ENCODE results near the gene CEMP1.

Gene CEMP1

DNA sequence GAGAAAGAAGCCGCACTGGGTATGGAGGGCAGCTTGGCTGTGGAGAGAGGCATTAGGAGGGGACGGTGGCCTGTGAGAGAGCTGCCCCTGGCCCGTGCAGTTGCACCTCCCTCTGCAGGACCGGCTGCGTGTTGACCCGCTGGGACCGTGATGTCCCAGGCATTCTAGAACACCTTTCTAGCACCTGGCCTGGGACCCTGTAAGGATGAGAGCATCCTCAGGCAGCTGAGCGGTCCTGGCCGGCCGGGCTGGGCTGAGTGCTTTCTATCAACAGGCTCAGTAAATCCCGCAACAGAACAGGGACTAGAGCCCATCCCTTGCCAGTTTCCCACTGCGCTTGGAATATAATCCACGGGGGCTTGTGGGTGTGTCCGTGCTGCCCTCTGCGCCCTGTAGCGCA lies 41.6 kb downstream of the CEMP1 start:
- Histone ChIP-seq H3K4me3 (ENCODE audit: low read length in 2 of 2) (no peak overlapping the region), H3K4me1 (ENCODE audit: control insufficient read depth, insufficient read depth, low read length) (peaks cover 16% of the 10 kb centered on the region), H3K27ac (ENCODE audit: low read length) (no peak overlapping the region), H3K36me3 (ENCODE audit: control insufficient read depth in 2 of 2, insufficient read depth in 2 of 2, low read length in 2 of 2) (peaks cover 0 to 4% of the 10 kb centered on the region in 2 donors), H3K27me3 (ENCODE audit: control insufficient read depth in 1 of 2, insufficient read depth in 2 of 2, low read length in 2 of 2) (no peaks in the 10 kb centered on the region), H3K9ac (ENCODE audit: low read length in 2 of 2) (no peak overlapping the region), H3K9me3 (ENCODE audit: control insufficient read depth in 2 of 2, low read length in 2 of 2) (no peaks in the 10 kb centered on the region)

- H3K27ac ChIP-seq (ENCODE audit: low read length) = no peak overlapping the region
- peaks cover 31% of the 10 kb centered on the region for H3K4me1 ChIP-seq (ENCODE audit: control insufficient read depth, insufficient read depth, low read length)
- H3K9ac ChIP-seq (ENCODE audit: low read length in 2 of 2) = no peak overlapping the region
These were observed 43.2 kb downstream of the CEMP1 start for GRCh38 chr16:2487903-2488531.

DNA sequence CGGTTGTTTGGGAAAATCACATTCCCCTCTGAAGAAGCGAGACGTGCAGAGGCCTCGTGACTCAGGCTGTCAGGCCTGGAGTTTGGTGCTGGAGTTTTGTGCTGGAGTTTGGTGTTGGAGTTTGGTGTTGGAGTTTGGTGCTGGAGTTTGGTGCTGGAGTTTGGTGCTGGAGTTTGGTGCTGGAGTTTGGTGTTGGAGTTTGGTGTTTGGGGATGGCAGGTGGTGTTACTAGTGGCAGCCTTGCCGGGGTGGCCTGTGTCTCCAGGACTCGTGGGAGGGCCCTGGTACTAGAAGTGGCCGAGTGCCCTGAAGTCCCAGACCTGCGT lies 43.7 kb downstream of the CEMP1 start:
- Histone ChIP-seq H3K36me3 (ENCODE audit: control insufficient read depth in 2 of 2, insufficient read depth in 2 of 2, low read length in 2 of 2) (peaks cover 0 to 4% of the 10 kb centered on the region in 2 donors), H3K4me1 (ENCODE audit: control insufficient read depth, insufficient read depth, low read length) (peaks cover 37% of the 10 kb centered on the region), H3K4me3 (ENCODE audit: low read length in 2 of 2) (no peak overlapping the region), H3K9me3 (ENCODE audit: control insufficient read depth in 2 of 2, low read length in 2 of 2) (no peaks in the 10 kb centered on the region), H3K27me3 (ENCODE audit: control insufficient read depth in 1 of 2, insufficient read depth in 2 of 2, low read length in 2 of 2) (no peaks in the 10 kb centered on the region), H3K27ac (ENCODE audit: low read length) (no peak overlapping the region), H3K9ac (ENCODE audit: low read length in 2 of 2) (no peak overlapping the region)

More at GRCh38 chr16:2487903-2488531, 43.2 kb downstream of the CEMP1 start:
- H3K4me3 ChIP-seq (ENCODE audit: low read length in 2 of 2) = no peak overlapping the region
- H3K9me3 ChIP-seq (ENCODE audit: control insufficient read depth in 2 of 2, low read length in 2 of 2) = no peaks in the 10 kb centered on the region
- H3K36me3 ChIP-seq (ENCODE audit: control insufficient read depth in 2 of 2, insufficient read depth in 2 of 2, low read length in 2 of 2) = peaks cover 0 to 4% of the 10 kb centered on the region in 2 donors
- H3K27me3 ChIP-seq (ENCODE audit: control insufficient read depth in 1 of 2, insufficient read depth in 2 of 2, low read length in 2 of 2) = no peaks in the 10 kb centered on the region

DNA sequence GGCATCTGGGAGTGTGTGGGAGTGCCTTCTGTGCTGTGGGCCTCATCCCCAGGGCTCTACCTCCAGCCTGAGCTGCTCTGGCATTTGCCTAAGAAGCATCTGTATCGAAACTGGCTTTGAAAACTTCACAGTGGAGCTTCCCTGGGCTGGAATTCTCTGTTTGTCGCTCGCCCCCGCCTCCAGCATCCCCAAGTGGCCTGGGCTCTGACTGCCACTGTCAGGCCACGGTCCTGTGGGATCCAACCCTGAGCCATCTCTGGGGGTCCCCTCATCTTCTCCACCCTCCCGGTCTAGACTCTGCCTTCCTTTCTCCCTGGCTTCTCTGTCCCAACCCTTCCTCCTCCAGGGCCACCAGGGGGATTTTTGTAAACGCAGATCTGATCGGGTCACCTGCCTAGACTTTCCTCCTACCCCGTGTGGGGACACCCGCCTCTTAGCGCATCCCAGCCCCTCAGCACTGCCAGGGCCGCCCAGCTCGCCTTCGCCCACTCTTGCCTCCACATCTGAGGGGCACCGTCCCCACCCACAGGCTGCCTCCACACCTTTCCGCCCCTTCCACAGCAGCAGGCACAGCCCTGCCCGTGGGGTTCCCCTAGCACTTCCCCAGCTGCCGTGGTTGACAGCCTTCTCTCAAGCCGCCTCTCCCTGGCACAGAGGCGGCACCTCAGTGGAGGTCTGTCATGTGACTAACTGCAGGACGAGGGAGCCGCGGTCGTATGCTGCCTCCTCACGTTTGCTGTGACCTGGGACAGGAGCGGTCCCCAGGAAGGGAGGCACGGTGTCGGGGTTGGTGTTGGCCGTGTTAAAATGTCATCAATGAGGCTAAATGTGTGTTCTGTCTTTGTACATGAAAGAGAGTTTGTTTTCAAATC lies 44.3 kb downstream of the CEMP1 start:
- Histone ChIP-seq H3K4me3 (ENCODE audit: low read length in 2 of 2) (no peak overlapping the region), H3K27ac (ENCODE audit: low read length) (no peak overlapping the region), H3K27me3 (ENCODE audit: control insufficient read depth in 1 of 2, insufficient read depth in 2 of 2, low read length in 2 of 2) (no peaks in the 10 kb centered on the region), H3K36me3 (ENCODE audit: control insufficient read depth in 2 of 2, insufficient read depth in 2 of 2, low read length in 2 of 2) (peaks cover 0 to 4% of the 10 kb centered on the region in 2 donors), H3K4me1 (ENCODE audit: control insufficient read depth, insufficient read depth, low read length) (peaks cover 41% of the 10 kb centered on the region), H3K9ac (ENCODE audit: low read length in 2 of 2) (no peak overlapping the region), H3K9me3 (ENCODE audit: control insufficient read depth in 2 of 2, low read length in 2 of 2) (no peaks in the 10 kb centered on the region)

DNA sequence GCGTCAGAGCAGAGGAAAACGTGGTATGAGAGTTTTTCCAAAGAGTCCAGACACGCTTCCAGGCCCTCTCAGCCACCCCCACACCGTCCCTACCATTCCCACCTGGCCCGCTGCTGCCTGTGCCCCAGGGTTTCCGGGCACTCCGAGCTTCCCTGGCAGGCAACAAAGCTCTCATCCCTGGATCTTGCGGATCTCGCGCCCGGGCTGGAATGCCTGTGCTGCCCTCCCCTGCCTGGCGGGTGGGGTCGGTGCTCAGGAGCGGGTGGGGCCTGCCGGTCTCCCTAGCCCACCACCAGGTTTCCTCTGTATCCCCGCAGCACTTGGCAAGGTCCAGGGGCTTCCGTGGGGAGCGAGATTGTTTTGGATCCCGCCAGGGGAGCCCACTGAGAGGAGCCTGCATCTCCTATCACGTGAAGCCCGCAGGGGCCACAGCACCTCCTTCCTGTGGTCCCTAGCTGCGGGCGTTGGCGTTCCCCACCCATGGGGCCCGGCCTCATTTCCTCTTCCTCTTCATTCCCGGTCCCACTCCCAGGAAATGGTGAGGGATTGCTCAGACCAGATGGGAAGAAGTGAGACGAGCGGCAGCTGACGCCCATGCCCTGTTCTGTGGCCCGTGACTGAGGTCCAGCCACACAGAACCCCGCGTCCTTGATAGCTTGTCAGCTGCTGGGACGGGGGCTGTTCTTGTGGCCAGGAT lies 45.2 kb downstream of the CEMP1 start:
- H3K27ac ChIP-seq (ENCODE audit: low read length) = no peak overlapping the region
- no peaks in the 10 kb centered on the region for H3K27me3 ChIP-seq (ENCODE audit: control insufficient read depth in 1 of 2, insufficient read depth in 2 of 2, low read length in 2 of 2)

GRCh38 chr16:2484898-2485508 lies 46.2 kb downstream of the CEMP1 start:
- Histone ChIP-seq H3K36me3 (ENCODE audit: control insufficient read depth in 2 of 2, insufficient read depth in 2 of 2, low read length in 2 of 2) (no peaks in the 10 kb centered on the region), H3K27ac (ENCODE audit: low read length) (no peak overlapping the region), H3K9me3 (ENCODE audit: control insufficient read depth in 2 of 2, low read length in 2 of 2) (no peaks in the 10 kb centered on the region), H3K9ac (ENCODE audit: low read length in 2 of 2) (peak overlapping the region in 1 of 2 donors; percentile 74), H3K4me1 (ENCODE audit: control insufficient read depth, insufficient read depth, low read length) (peaks cover 41% of the 10 kb centered on the region), H3K27me3 (ENCODE audit: control insufficient read depth in 1 of 2, insufficient read depth in 2 of 2, low read length in 2 of 2) (no peaks in the 10 kb centered on the region), H3K4me3 (ENCODE audit: low read length in 2 of 2) (no peak overlapping the region)

More for the DNA sequence above, 45.2 kb downstream of the CEMP1 start:
- H3K4me3 ChIP-seq (ENCODE audit: low read length in 2 of 2) = no peak overlapping the region
- no peak overlapping the region for H3K9ac ChIP-seq (ENCODE audit: low read length in 2 of 2)
- H3K9me3 ChIP-seq (ENCODE audit: control insufficient read depth in 2 of 2, low read length in 2 of 2) = no peaks in the 10 kb centered on the region
- peaks cover 0 to 4% of the 10 kb centered on the region in 2 donors for H3K36me3 ChIP-seq (ENCODE audit: control insufficient read depth in 2 of 2, insufficient read depth in 2 of 2, low read length in 2 of 2)
- H3K4me1 ChIP-seq (ENCODE audit: control insufficient read depth, insufficient read depth, low read length) = peaks cover 41% of the 10 kb centered on the region

DNA sequence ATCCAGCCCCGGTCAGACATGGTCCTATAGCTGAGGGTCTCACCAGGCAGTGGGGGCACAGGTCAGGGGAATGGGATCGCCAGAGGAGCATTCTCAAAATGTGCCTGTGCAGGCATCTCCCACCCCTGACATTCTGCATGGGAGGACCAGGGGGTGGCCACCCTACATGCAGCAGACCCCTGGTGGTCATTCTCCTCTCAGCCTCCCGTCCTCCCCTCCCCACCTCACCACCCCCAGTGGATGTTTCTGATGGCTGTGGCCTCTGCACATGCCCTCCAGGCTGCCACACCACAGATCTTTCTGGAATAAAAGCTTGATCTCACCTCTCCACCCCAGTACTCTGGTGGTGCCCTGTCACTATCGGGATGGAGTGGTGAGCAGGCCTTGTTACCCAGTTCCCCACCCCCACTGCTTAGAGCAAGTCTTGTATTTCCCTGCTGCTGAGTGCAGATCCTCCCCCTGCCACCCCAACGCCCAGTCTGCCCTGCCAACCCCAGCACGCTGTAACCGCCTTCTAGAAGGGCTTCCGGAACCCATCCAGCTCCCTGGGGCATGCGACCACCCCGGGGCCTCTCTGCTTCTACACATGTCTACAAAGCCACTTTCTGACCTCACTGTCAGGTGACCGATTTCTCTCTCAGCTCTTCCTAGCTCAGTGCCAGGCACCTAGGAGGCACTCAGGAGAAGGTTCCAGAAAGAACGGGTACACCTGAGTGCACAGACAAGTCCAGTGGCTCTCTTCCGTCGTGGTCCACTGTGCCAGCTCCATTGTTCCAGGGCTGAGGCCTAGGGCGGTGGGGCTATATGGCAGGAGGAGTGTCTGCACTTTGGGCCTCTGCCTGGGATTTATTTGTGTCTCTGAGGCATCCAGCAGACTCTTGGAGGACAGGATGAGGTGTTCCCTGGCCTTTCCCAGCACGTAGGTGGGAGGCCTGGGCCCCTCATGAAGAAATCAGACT lies 47.0 kb downstream of the CEMP1 start:
- peaks cover 41% of the 10 kb centered on the region for H3K4me1 ChIP-seq (ENCODE audit: control insufficient read depth, insufficient read depth, low read length)
- peak overlapping the region; percentile 88 for H3K27ac ChIP-seq (ENCODE audit: low read length)
- peak overlapping the region; percentile 74 to 80 for H3K9ac ChIP-seq (ENCODE audit: low read length in 2 of 2)

DNA sequence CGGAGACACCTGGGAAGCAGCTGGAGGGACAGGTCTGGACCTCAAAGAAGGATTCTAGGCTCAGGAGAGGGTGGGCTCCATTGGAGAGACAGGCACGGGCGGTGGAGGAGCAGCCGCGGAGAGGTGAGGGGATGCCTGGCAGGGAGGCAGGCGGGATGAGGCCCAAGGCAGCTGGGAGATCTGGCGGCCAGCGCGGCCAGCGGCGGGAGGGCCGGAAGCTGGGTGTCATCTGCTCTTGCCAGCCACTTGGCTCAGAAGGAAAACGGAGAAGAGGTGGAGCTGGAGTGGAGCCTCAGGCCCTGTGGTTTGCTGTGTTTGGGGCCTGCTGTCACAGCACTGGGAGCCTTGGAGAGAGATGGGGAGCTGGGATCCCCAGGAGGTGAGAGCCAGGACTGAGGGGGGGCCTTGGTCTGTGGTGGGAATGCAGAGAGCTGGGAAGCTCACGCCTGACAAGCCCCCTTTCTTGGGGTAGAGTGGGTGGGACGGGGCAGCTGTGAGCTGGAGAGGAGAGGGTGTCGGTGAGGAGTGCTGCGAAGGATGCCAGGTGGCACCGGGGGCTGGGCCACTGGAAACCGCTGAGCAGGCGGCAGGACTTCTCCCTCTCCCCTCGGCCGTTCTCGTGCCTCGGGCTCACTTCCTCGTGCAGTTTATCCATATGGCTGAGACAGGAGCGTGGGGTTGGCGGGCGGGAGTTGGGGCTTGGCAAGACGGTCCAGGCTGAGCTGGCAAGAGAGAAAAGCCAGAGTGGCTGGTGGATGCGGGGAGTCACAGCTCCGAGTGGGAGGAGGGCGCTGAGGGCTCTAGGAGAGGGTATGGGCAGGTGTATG lies 48.3 kb downstream of the CEMP1 start:
- no peaks in the 10 kb centered on the region for H3K36me3 ChIP-seq (ENCODE audit: control insufficient read depth in 2 of 2, insufficient read depth in 2 of 2, low read length in 2 of 2)
- H3K4me1 ChIP-seq (ENCODE audit: control insufficient read depth, insufficient read depth, low read length) = peaks cover 43% of the 10 kb centered on the region
- H3K27ac ChIP-seq (ENCODE audit: low read length) = peak overlapping the region; percentile 88
- no peaks in the 10 kb centered on the region for H3K9me3 ChIP-seq (ENCODE audit: control insufficient read depth in 2 of 2, low read length in 2 of 2)
- peak overlapping the region; percentile 74 to 80 for H3K9ac ChIP-seq (ENCODE audit: low read length in 2 of 2)
- H3K4me3 ChIP-seq (ENCODE audit: low read length in 2 of 2) = peak overlapping the region; percentile 62 to 71
- H3K27me3 ChIP-seq (ENCODE audit: control insufficient read depth in 1 of 2, insufficient read depth in 2 of 2, low read length in 2 of 2) = no peaks in the 10 kb centered on the region

More for the DNA sequence above, 47.0 kb downstream of the CEMP1 start:
- no peaks in the 10 kb centered on the region for H3K36me3 ChIP-seq (ENCODE audit: control insufficient read depth in 2 of 2, insufficient read depth in 2 of 2, low read length in 2 of 2)
- no peaks in the 10 kb centered on the region for H3K27me3 ChIP-seq (ENCODE audit: control insufficient read depth in 1 of 2, insufficient read depth in 2 of 2, low read length in 2 of 2)
- H3K4me3 ChIP-seq (ENCODE audit: low read length in 2 of 2) = peak overlapping the region in 1 of 2 donors; percentile 71
- H3K9me3 ChIP-seq (ENCODE audit: control insufficient read depth in 2 of 2, low read length in 2 of 2) = no peaks in the 10 kb centered on the region

- Histone ChIP-seq H3K27ac (ENCODE audit: low read length) (peak overlapping the region; percentile 88), H3K36me3 (ENCODE audit: control insufficient read depth in 2 of 2, insufficient read depth in 2 of 2, low read length in 2 of 2) (no peaks in the 10 kb centered on the region), H3K9me3 (ENCODE audit: control insufficient read depth in 2 of 2, low read length in 2 of 2) (no peaks in the 10 kb centered on the region), H3K4me1 (ENCODE audit: control insufficient read depth, insufficient read depth, low read length) (peaks cover 39% of the 10 kb centered on the region), H3K27me3 (ENCODE audit: control insufficient read depth in 1 of 2, insufficient read depth in 2 of 2, low read length in 2 of 2) (no peaks in the 10 kb centered on the region), H3K4me3 (ENCODE audit: low read length in 2 of 2) (peak overlapping the region; percentile 25 to 71), H3K9ac (ENCODE audit: low read length in 2 of 2) (peak overlapping the region; percentile 74 to 80)
These were observed 49.0 kb downstream of the CEMP1 start for GRCh38 chr16:2482249-2482648.
